Stimulated activated CD4-positive, alpha-beta T cell treated with anti-CD3 and anti-CD28 coated beads, Interleukin-2, amount 100 ng/mL, for 24 hours (primary cell): ENCODE measurements around the gene NPHS2.
"Not testable (repeated sequence)": the region's sequence is repeated elsewhere in the genome, so short reads cannot be mapped to it uniquely, and the experiment has no call there.

Experiments used
- DNase-seq, 2 donors: peaks; one replicate each; pipeline ENCODE4 v3.0.0-alpha.2; 2020

The NPHS2 gene

GRCh38 chr1:179545321-179545720 lies 30.4 kb downstream of the NPHS2 start:
- DNase-seq, result no peak

- DNase-seq, result no peak
Observed at GRCh38 chr1:179541774-179542173, 34.0 kb downstream of the NPHS2 start.

DNA sequence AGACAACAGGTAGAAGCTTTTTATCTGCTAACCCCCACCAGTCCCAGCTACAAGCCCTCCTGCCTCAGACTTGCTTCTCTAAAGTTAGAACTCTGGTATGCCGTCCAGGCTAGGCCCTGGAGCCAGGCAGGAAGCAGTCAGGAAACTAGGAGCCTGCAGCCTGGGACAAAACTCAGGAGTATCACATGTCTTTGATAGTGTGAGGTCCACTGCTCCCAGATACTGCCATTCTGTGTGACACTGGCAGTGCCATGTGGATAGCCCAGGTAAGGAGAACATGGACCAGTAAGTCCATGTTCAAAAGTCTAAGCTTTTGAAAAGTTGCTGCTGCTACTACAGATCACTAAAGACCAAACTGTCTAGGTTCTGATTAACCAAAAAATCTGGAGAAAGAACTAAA lies 45.4 kb downstream of the NPHS2 start:
- no peak for DNase-seq

- no peak for DNase-seq
Observed at GRCh38 chr1:179529482-179530195, 46.1 kb downstream of the NPHS2 start.

GRCh38 chr1:179518544-179518943 lies 57.2 kb downstream of the NPHS2 start:
- DNase-seq, result not testable (repeated sequence)

DNA sequence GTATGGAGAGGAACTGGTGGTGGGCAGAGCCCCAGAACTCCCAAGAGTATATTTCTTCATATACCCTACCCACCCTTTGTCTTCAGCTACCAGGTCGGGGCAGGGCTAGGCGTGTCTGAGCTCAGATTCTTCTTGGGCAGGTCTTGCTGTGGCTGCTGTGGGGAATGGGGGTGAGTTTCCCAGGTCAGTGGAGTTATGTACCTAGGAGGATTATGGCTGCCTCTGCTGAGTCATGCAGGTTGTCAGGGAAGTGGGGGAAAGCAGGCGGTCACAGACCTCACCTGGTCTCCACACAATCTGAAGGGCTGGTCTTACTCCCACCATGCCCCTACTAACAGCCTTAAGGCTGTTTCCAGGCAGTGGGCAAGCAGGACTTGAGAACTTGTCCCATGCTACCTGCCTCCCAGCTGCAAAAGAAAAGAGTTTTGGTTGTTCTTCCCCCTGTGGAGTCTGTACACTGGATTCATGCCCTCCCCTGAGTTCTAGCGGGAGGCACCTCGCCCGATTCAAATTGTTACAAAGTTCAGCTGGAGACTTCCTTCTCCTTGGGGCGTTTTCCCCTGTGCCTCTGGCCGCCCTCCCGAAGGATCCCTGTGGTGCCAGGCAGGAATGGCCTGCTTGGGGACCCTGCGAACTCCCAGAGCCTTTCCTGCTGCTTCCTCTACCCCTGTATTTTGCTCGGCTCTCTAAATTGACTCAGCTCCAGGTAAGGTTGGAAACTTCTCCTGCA lies 58.6 kb downstream of the NPHS2 start:
- no peak for DNase-seq

- DNase-seq, result no peak
Observed at GRCh38 chr1:179510038-179510437, 65.7 kb downstream of the NPHS2 start.

GRCh38 chr1:179509384-179509783 lies 66.4 kb downstream of the NPHS2 start:
- no peak for DNase-seq

GRCh38 chr1:179506199-179506598 lies 69.5 kb downstream of the NPHS2 start:
- no peak for DNase-seq
